Keratinocyte (primary cell): ENCODE measurements around the gene PATZ1. TPM values are rescaled to one million over a fixed set of nuclear protein-coding genes. Genes with fewer than 3 reads are reported as not detected.

ENCODE experiments used
- DNase-seq: peaks from one replicate; pipeline ENCODE4 v3.0.0-alpha.2; 2011; ENCODE audit warnings: low read depth, missing footprints, low spot score
- FAIRE-seq: peaks from 2 replicates; lab custom pipeline; 2011; peaks lifted over from hg19 to GRCh38; lab: Jason Lieb, UNC
- H2AFZ ChIP-seq: 2 replicates; pipeline ENCODE4 v1.6.0; 2012; ENCODE audit warnings: low read length, control low read depth, inconsistent platforms; ENCODE audit not compliant: control insufficient read depth
- H3K27ac ChIP-seq: 2 replicates; pipeline ENCODE4 v1.5.1; 2011; ENCODE audit warnings: low read length; ENCODE audit not compliant: control insufficient read depth, insufficient read depth
- H3K27me3 ChIP-seq: 3 replicates; pipeline ENCODE4 v1.6.0; 2011; ENCODE audit warnings: low read length; ENCODE audit not compliant: control insufficient read depth, insufficient read depth; ENCODE audit errors: extremely low read depth
- H3K36me3 ChIP-seq, 2 experiments: 2 replicates in 1 of 2; 3 replicates in 1 of 2; pipeline ENCODE4 v1.5.1; 2011; ENCODE audit warnings: low read length in 2 of 2, mild to moderate bottlenecking in 1 of 2; ENCODE audit not compliant: control insufficient read depth in 2 of 2, insufficient read depth in 2 of 2; ENCODE audit errors: extremely low read depth in 1 of 2
- H3K4me1 ChIP-seq: 3 replicates; pipeline ENCODE4 v1.5.1; 2011; ENCODE audit warnings: low read length; ENCODE audit not compliant: control insufficient read depth, insufficient read depth; ENCODE audit errors: extremely low read depth
- H3K4me2 ChIP-seq: 3 replicates; pipeline ENCODE4 v1.6.0; 2011; ENCODE audit warnings: low read depth, low read length; ENCODE audit not compliant: control insufficient read depth, insufficient read depth; ENCODE audit errors: extremely low read depth
- H3K4me3 ChIP-seq, 3 experiments: fragments of 200-600 bp in 1 of 3; sonication (generic) in 1 of 3; 2 replicates in 2 of 3; 3 replicates in 1 of 3; pipeline ENCODE4 v1.5.1; 2011 to 2016; ENCODE audit warnings: low read length in 3 of 3, mild to moderate bottlenecking in 3 of 3, control low read depth in 2 of 3, inconsistent platforms in 1 of 3, low read depth in 1 of 3, mixed read lengths in 1 of 3, mixed run types in 1 of 3, moderate library complexity in 1 of 3; ENCODE audit not compliant: control insufficient read depth in 2 of 3, insufficient read depth in 2 of 3; ENCODE audit errors: extremely low read depth in 1 of 3
- H3K79me2 ChIP-seq: 2 replicates; pipeline ENCODE4 v1.6.0; 2012; ENCODE audit warnings: low read length; ENCODE audit not compliant: control insufficient read depth, insufficient read depth
- H3K9ac ChIP-seq: 3 replicates; pipeline ENCODE4 v1.6.0; 2011; ENCODE audit warnings: low read length; ENCODE audit not compliant: control insufficient read depth, insufficient read depth; ENCODE audit errors: extremely low read depth
- H3K9me1 ChIP-seq: 3 replicates; pipeline ENCODE4 v1.6.0; 2011; ENCODE audit warnings: low read length; ENCODE audit not compliant: control insufficient read depth, insufficient read depth; ENCODE audit errors: extremely low read depth
- H3K9me3 ChIP-seq: 2 replicates; pipeline ENCODE4 v1.5.1; 2012; ENCODE audit warnings: low read depth, low read length; ENCODE audit not compliant: control insufficient read depth
- H4K20me1 ChIP-seq: 3 replicates; pipeline ENCODE4 v1.6.0; 2011; ENCODE audit warnings: low read length; ENCODE audit not compliant: control insufficient read depth, insufficient read depth; ENCODE audit errors: extremely low read depth
- EZH2 ChIP-seq: IDR thresholded peaks from one replicate; pipeline ENCODE4 v1.6.1; 2012; ENCODE audit warnings: inconsistent platforms, mild to moderate bottlenecking, low read length, moderate library complexity
- dilution Hi-C: fragments of 300-500 bp; cut with MboI; formaldehyde crosslinking; loops from one replicate; pipeline ENCODE4 v1.7.0; 2020; ENCODE audit warnings: low sequenced_read_pairs; ENCODE audit not compliant: extremely low pct_ligation_motif_present
- polyA plus RNA-seq, 5 experiments: library from polyadenylated mRNA; depleted of rRNA in 3 of 5; stranded (reverse) in 3 of 5; stranded (forward) in 1 of 5; unstranded in 1 of 5; fragments of >200 nt; gene quantifications; 1 replicate in 1 of 5; 2 replicates in 3 of 5; 3 replicates in 1 of 5; pipeline versions ENCODE4 v1.2.1 to v1.2.3, GENCODE V29; 2011 to 2012; ENCODE audit warnings: missing spikeins in 2 of 5, low read depth in 1 of 5, low replicate concordance in 1 of 5
- TF ChIP-seq, protein P1 (sequence below), 3 experiments: IDR thresholded peaks in 1 of 3; conservative IDR thresholded peaks in 1 of 3; optimal IDR thresholded peaks in 1 of 3; 2 replicates in 2 of 3; 3 replicates in 1 of 3; pipeline versions ENCODE3 to v1.5.1; 2011; ENCODE audit warnings: low read length in 3 of 3, mild to moderate bottlenecking in 3 of 3, moderate library complexity in 2 of 3, control low read depth in 1 of 3, inconsistent platforms in 1 of 3; ENCODE audit not compliant: insufficient read depth in 2 of 3; ENCODE audit errors: extremely low read depth in 1 of 3

PATZ1 gene
- polyA plus RNA-seq, 1 donor (not counting 4 experiments of a cell fraction or from before 2014, with no cell fraction given), result 3.4 TPM

DNA sequence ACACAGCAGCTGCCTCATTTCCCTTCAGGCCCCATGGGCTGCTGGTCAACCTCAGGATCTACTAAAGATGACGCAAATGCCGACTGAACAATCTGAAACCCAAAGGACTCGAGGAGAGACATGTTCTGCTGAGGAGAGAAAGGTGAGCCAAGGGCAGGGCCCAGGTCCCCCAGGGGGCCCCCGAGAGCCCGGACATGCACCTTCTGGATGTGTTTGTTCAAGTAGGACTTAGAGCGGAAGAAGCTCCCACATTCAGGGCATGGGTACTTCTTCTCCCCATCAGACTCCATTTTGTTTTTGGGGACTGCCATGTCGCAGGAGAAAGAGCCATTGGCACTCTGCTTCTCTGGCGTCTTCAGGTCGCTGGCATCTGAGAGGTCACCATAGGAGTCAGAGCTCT lies 19.3 kb downstream of the PATZ1 start:
- H3K27ac ChIP-seq, result no peak overlapping the region
- no peak overlapping the region for H3K4me2 ChIP-seq
- H3K9me3 ChIP-seq, result no peaks in the 10 kb centered on the region
- no peak for DNase-seq
- no peak overlapping the region for H3K4me3 ChIP-seq
- no peaks in the 10 kb centered on the region for H4K20me1 ChIP-seq
- dilution Hi-C loops, result no loop called here
- FAIRE-seq, result no peak
- H3K4me1 ChIP-seq, result peaks cover 22% of the 10 kb centered on the region
- H3K9me1 ChIP-seq, result no peaks in the 10 kb centered on the region
- TF ChIP-seq, protein P1, sequence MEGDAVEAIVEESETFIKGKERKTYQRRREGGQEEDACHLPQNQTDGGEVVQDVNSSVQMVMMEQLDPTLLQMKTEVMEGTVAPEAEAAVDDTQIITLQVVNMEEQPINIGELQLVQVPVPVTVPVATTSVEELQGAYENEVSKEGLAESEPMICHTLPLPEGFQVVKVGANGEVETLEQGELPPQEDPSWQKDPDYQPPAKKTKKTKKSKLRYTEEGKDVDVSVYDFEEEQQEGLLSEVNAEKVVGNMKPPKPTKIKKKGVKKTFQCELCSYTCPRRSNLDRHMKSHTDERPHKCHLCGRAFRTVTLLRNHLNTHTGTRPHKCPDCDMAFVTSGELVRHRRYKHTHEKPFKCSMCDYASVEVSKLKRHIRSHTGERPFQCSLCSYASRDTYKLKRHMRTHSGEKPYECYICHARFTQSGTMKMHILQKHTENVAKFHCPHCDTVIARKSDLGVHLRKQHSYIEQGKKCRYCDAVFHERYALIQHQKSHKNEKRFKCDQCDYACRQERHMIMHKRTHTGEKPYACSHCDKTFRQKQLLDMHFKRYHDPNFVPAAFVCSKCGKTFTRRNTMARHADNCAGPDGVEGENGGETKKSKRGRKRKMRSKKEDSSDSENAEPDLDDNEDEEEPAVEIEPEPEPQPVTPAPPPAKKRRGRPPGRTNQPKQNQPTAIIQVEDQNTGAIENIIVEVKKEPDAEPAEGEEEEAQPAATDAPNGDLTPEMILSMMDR (optimal IDR thresholded peaks at IDR 0.05 in 1 of 3, IDR thresholded peaks at IDR 0.05 in 1 of 3, conservative IDR thresholded peaks at IDR 0.05 in 1 of 3; ENCODE audit: extremely low read depth in 1 of 3, insufficient read depth in 2 of 3, low read length in 3 of 3), result no peak
- TF ChIP-seq EZH2, result no peak
- H3K36me3 ChIP-seq, result peaks cover 0 to 3% of the 10 kb centered on the region in 2 experiments
- no peaks in the 10 kb centered on the region for H3K27me3 ChIP-seq
- no peak overlapping the region for H3K9ac ChIP-seq
- no peaks in the 10 kb centered on the region for H3K79me2 ChIP-seq
- H2AFZ ChIP-seq, result no peak overlapping the region

DNA sequence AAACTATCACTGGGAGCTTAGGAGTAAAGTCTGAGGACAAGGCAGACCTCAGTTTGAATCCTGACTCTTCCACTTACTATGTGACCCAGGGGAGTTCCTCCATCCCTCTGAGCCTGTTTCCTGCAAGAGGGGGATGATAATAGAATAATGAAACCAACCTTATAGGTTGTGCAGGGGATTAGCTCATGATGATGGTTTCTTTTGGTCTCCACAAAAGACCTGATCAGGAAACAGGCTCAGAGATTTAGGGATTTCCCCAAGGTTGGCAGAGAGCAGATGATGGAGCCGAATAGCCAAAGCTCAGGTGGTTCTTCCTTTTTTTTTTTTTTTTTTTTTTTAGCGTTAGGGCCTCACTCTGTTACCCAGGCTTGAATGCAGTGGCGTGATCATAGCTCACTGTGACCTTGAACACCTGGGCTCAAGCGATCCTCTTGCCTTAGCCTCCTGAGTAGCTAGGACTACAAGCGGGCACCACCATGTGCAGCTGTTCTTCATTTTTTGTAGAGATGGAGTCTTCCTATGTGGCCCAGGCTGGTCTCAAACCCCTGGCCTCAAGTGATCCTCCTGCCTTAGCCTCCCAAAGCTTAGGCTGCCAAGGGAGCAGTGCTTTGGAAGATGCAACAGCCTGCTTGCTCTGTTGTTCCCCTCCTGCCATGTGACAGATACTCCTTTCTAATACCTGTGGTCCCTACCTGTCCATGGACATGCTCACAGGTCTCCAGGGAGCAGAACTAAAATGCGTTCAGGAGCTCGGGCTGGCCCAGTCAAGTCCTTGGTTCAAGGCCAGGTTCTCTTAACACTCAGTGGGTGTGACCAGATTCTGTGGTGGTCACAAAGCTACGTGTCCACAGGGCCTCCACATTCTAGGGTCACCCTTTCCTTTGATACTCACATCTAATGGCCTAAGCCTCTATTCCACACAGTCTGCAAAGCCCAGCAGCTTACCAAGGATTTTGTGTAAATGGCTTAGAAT lies 22.3 kb downstream of the PATZ1 start:
- Histone ChIP-seq H3K79me2 (no peaks in the 10 kb centered on the region), H3K36me3 (no peaks in the 10 kb centered on the region), H3K4me3 (no peak overlapping the region), H4K20me1 (no peaks in the 10 kb centered on the region), H3K9me1 (no peaks in the 10 kb centered on the region), H3K4me2 (no peak overlapping the region), H3K4me1 (peaks cover 13% of the 10 kb centered on the region), H3K9me3 (no peaks in the 10 kb centered on the region), H3K27me3 (no peaks in the 10 kb centered on the region), H3K27ac (no peak overlapping the region), H3K9ac (no peak overlapping the region), H2AFZ (no peak overlapping the region)
- FAIRE-seq (no peak), DNase-seq (no peak)
- dilution Hi-C loops, result no loop called here
- TF ChIP-seq, protein P1 (optimal IDR thresholded peaks at IDR 0.05 in 1 of 3, IDR thresholded peaks at IDR 0.05 in 1 of 3, conservative IDR thresholded peaks at IDR 0.05 in 1 of 3; ENCODE audit: extremely low read depth in 1 of 3, insufficient read depth in 2 of 3, low read length in 3 of 3), result no peak
- no peak for TF ChIP-seq EZH2
